ENCODE data around the gene BGLAP.
"Not testable (repeated sequence)": the region's sequence is repeated elsewhere in the genome, so short reads cannot be mapped to it uniquely, and the experiment has no call there.

The BGLAP gene

GRCh38 chr1:156241926-156242325 is at the start of gene BGLAP:
Gene BGLAP (plus strand): TSS chr1:156242184. CDS start chr1:156242232, 48 bp downstream.
- no peak for DNase-seq

GRCh38 chr1:156193208-156193487 is 48.8 kb upstream of the BGLAP start:
- no peak for DNase-seq

DNA sequence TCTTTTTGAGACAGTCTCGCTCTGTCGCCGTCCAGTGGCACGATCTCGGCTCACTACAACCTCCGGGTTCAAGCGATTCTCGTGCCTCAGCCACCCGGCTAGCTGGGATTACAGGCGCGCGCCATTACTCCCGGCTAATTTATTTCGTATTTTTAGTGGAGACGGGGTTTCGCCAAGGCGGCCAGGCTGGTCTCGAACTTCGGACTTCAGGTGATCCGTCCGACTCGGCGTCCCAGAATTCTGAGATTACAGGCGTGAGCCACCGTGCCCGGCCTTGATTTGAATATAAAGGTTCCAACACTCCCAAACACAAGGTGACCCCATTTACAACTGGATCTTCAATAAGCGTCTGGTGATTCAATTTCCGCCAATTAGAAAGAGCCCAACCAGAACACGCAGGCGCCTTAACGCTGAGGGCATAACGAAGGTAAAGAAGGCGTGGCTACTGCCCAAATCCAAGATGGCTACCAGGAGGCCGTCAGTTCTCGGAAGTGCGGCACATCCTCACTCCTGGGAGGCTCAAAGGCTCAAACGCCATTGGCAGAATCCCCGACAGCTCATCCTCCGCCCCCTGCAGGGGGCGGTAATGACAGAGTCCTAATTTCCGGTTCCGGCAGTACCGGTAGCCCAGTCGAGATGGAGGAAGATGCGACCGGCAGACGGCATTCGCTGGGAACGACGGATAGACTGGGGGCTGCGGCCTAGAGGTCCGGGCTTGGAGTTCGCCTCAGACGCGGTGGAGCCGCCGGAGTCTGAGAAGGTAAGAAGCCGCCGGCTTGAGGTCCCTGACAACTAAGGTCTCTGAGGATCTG is 48.3 kb upstream of the BGLAP start, which contains the start of gene SLC25A44:
Gene SLC25A44, plus strand, starts transcription at position 617 of the 812 bp plus-strand sequence. CDS start 5,744 bp downstream, outside the sequence.
- peak; percentile 97 for DNase-seq

- no peak for DNase-seq
Observed at GRCh38 chr1:156194300-156194652, 47.7 kb upstream of the BGLAP start.

GRCh38 chr1:156195853-156196252 is 46.1 kb upstream of the BGLAP start:
- no peak for DNase-seq

- DNase-seq: no peak
Observed at GRCh38 chr1:156196445-156196844, 45.5 kb upstream of the BGLAP start.

- DNase-seq: peak; percentile 18
Observed at GRCh38 chr1:156198831-156199349, 43.1 kb upstream of the BGLAP start.

DNA sequence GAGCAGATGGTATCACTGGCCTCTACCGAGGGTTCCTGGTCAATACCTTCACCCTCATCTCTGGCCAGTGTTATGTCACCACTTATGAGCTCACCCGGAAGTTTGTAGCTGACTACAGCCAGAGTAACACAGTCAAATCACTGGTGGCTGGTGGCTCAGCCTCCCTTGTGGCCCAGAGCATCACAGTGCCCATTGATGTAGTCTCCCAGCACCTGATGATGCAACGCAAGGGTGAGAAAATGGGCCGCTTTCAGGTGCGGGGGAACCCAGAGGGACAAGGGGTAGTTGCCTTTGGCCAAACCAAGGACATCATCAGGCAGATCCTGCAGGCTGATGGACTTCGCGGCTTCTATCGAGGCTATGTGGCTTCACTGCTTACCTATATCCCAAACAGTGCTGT is 41.9 kb upstream of the BGLAP start:
- no peak for DNase-seq

DNA sequence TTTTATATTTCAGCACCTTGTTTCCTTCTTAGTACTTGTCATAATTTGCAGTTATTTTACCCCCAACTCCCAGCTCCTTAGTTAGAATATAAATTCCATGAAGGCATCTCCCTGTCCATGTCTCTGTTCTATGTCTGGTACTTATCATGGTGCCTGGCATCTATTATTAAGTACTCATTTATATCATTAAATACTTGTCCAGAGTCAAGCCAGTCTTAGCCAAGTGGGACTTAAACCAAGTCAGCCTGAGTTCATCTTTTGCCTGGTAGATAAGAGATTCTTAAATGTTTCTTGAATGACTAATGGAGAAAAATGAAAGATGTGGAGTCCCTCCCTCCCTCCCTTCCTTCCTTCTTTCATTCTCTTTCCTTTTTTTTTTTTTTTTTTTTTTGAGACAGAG is 38.7 kb upstream of the BGLAP start:
- DNase-seq: no peak

- no peak for DNase-seq
Observed at GRCh38 chr1:156204686-156205085, 37.3 kb upstream of the BGLAP start.

GRCh38 chr1:156211243-156211642 is 30.7 kb upstream of the BGLAP start:
- no peak for DNase-seq

- DNase-seq: no peak
Observed at GRCh38 chr1:156212130-156212529, 29.9 kb upstream of the BGLAP start.

DNA sequence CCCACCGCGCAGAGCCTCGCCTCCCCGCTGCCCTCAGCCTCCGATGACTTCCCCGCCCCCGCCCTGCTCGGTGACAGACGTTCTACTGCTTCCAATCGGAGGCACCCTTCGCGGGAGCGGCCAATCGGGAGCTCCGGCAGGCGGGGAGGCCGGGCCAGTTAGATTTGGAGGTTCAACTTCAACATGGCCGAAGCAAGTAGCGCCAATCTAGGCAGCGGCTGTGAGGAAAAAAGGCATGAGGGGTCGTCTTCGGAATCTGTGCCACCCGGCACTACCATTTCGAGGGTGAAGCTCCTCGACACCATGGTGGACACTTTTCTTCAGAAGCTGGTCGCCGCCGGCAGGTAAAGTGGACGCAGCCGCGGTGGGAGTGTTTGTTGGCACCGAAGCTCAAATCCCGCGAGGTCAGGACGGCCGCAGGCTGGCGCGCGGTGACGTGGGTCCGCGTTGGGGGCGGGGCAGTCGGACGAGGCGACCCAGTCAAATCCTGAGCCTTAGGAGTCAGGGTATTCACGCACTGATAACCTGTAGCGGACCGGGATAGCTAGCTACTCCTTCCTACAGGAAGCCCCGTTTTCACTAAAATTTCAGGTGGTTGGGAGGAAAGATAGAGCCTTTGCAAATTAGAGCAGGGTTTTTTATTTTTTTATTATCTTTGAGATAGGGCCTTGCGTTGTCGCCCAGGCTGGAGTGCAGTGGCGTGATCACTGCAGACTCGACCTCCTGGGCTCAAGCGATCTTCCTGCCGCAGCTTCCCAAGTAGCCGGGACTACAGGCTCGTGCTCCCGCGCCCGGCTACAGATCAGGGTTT is 28.9 kb upstream of the BGLAP start, which contains the start of gene PMF1:
Gene PMF1, plus strand, starts transcription at position 175 of the 811 bp plus-strand sequence. Its CDS starts 9 bp downstream, at position 184.
- DNase-seq: peak; percentile 96

DNA sequence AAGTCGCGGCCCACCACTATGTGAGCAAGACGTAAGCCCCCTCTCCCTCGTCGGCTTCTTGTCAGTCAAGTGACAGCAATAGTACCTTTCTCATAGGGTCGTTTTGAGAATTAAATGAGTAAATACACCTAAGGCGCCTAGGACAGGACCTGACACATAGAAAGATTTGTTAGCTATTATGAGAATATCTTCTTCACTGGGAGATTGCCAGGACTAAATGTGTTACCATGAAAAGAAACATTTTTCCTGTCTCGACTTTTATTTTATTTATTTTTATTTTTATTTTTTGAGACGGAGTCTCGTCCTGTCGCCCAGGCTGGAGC is 28.4 kb upstream of the BGLAP start:
- DNase-seq: no peak

GRCh38 chr1:156214024-156214748 is 27.8 kb upstream of the BGLAP start:
- peak; percentile 21 for DNase-seq

DNA sequence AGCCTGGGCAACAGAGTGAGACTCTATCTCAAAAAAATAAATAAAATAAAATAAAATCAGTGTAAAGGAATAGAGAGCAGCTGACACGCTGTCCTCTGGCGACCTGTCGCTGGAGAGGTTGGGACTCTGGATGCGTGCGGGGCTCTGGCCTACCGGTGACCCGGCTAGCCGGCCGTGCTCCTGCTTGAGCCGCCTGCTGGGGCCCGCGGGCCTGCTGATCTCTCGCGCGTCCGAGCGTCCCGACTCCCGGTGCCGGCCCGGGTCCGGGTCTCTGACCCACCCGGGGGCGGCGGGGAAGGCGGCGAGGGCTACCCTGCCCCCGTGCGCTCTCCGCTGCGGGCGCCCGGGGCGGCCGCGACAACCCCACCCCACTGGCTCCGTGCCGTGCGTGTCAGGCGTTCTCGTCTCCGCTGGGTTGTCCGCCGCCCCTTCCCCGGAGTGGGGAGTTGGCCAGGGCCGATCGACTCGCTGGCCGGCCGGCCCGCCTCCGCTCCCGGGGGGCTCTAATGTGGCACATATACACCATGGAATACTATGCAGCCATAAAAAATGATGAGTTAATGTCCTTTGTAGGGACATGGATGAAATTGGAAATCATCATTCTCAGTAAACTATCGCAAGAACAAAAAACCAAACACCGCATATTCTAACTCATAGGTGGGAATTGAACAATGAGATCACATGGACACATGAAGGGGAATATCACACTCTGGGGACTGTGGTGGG is 25.5 kb upstream of the BGLAP start:
- DNase-seq: not testable (repeated sequence)

GRCh38 chr1:156217871-156218270 is 24.1 kb upstream of the BGLAP start:
- DNase-seq: peak; percentile 55

GRCh38 chr1:156220226-156220625 is 21.8 kb upstream of the BGLAP start:
- DNase-seq: no peak

DNA sequence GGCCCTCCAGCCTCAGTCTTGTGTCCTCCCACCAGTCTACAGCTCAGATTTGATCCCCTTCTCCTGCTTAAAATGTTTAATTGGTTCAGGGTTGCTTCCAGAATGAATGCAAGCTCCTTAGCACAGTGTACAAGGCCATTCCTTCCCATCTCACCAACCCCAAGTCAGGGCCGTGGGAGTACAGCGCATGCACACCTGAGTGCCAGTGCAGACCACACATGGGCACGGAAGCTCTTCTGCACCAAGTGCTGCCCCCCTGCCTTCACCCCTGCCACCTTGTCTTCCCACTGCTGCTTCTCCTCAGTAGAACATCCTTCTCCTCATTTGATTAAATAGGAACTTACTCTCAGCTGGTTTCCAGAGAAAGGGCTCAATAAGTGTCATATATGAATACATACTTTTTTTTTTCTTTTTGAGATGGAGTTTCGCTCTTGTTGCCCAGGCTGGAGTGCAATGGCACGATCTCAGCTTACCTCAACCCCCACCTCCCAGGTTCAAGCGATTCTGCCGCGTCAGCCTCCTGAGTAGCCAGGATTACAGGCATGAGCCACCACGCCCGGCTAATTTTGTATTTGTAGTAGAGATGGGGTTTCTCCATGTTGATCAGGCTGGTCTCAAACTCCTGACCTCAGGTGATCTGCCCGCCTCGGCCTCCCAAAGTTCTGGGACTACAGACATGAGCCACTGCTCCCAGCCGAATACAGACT is 19.8 kb upstream of the BGLAP start:
- no peak for DNase-seq

- no peak for DNase-seq
Observed at GRCh38 chr1:156225677-156226014, 16.3 kb upstream of the BGLAP start.

- DNase-seq: no peak
Observed at GRCh38 chr1:156226116-156226538, 15.9 kb upstream of the BGLAP start.

GRCh38 chr1:156226782-156227181 is 15.2 kb upstream of the BGLAP start:
- no peak for DNase-seq

Measured in CD4-positive, alpha-beta T cell treated with Interleukin-6 for 4 hours (primary cell).